ENCODE measurements around the gene DNM3. TPM values are rescaled to one million over a fixed set of nuclear protein-coding genes. Genes with fewer than 3 reads are reported as not detected.

DNM3 gene
- polyA plus RNA-seq, 4 donors = 0.67 to 1.2 (median 0.99) TPM; not detected in 1

DNA sequence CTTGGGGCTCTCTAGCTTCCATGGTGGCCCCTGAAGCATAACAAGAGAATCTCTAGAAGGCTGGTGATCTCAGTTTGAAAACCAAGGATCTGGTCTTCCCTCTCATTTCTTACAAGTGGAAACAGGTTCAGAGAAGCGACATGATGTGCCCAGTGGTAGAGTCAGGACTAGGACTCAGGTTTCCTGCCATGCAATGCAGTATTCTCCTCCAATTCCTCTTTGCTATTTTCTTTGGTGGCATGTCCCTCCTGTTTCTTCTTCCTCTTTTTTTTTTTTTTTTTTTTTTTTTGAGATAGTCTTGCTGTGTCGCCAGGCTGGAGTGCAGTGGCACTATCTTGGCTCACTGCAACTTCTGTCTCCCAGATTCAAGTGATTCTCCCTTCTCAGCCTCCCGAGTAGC lies 383.6 kb downstream of the DNM3 start:
- Histone ChIP-seq H3K9me3 (ENCODE audit: control insufficient read depth in 2 of 2, insufficient read depth in 1 of 2, low read depth in 1 of 2, low read length in 1 of 2) (no peaks in the 10 kb centered on the region), H3K4me1 (ENCODE audit: control insufficient read depth in 3 of 3, insufficient read depth in 2 of 3, low read depth in 1 of 3, low read length in 2 of 3) (no peaks in the 10 kb centered on the region), H3K27ac (ENCODE audit: low read depth in 1 of 3, low read length in 2 of 3) (no peak overlapping the region), H3K27me3 (ENCODE audit: control insufficient read depth in 3 of 3, insufficient read depth in 3 of 3, low read length in 3 of 3) (no peaks in the 10 kb centered on the region), H3K36me3 (ENCODE audit: control insufficient read depth in 3 of 3, insufficient read depth in 2 of 3, low read depth in 1 of 3, low read length in 3 of 3) (no peaks in the 10 kb centered on the region), H3K4me3 (ENCODE audit: low read depth in 1 of 3, low read length in 3 of 3) (no peak overlapping the region)
- FAIRE-seq (no peak), DNase-seq (no peak)
- 94 to 95% (median 95%) methylated on average over 3 of the region's 3 CpGs for WGBS, 3 donors

DNA sequence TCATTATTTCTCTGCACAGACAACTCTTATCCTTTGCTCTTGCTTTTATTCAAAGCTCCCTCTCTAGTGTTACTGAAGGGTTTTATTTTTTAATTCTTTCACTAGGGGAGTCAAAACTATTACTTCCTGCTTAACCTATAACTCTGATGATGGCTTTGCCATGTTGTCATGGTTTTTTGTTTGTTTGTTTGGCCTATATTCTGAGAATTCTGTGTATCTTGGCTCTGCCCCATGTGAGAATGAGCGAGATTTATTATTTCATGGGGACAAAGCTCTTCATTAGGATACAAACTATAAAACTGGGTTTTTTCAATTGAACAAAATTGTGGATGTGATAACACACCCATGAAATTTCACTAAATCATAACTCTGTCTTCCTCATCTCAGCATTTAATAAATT lies 388.6 kb downstream of the DNM3 start:
- WGBS, 3 donors = 81 to 86% (median 85%) methylated on average over 1 of the region's 1 CpG
- H3K4me1 ChIP-seq (ENCODE audit: control insufficient read depth in 3 of 3, insufficient read depth in 2 of 3, low read depth in 1 of 3, low read length in 2 of 3) = no peaks in the 10 kb centered on the region
- no peak for DNase-seq
- H3K9me3 ChIP-seq (ENCODE audit: control insufficient read depth in 2 of 2, insufficient read depth in 1 of 2, low read depth in 1 of 2, low read length in 1 of 2) = no peaks in the 10 kb centered on the region
- H3K36me3 ChIP-seq (ENCODE audit: control insufficient read depth in 3 of 3, insufficient read depth in 2 of 3, low read depth in 1 of 3, low read length in 3 of 3) = no peaks in the 10 kb centered on the region
- no peaks in the 10 kb centered on the region for H3K27me3 ChIP-seq (ENCODE audit: control insufficient read depth in 3 of 3, insufficient read depth in 3 of 3, low read length in 3 of 3)
- H3K27ac ChIP-seq (ENCODE audit: low read depth in 1 of 3, low read length in 2 of 3) = no peak overlapping the region
- FAIRE-seq = no peak
- no peak overlapping the region for H3K4me3 ChIP-seq (ENCODE audit: low read depth in 1 of 3, low read length in 3 of 3)

DNA sequence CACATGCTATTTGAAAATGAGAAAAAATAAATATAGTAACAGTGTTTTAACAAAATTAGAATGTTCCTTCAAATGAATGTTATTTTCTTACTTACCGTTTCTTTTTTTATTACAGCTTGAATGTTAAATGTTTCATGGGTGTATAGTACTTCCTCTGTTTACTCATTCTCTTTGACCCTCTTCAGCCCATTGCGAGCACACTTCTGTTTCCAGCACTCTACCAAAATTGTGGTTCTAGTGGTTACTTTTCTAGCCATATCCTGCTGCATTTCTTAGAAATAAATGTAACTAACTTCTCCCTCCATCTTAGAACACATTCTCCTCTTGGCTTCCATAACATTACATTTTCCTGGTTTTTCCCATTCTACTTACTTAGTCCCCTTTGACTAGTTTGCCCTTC lies 389.2 kb downstream of the DNM3 start:
- FAIRE-seq (no peak), DNase-seq (no peak)
- no peaks in the 10 kb centered on the region for H3K4me1 ChIP-seq (ENCODE audit: control insufficient read depth in 3 of 3, insufficient read depth in 2 of 3, low read depth in 1 of 3, low read length in 2 of 3)
- 86 to 94% (median 88%) methylated on average over 2 of the region's 2 CpGs for WGBS, 3 donors
- no peak overlapping the region for H3K27ac ChIP-seq (ENCODE audit: low read depth in 1 of 3, low read length in 2 of 3)
- H3K27me3 ChIP-seq (ENCODE audit: control insufficient read depth in 3 of 3, insufficient read depth in 3 of 3, low read length in 3 of 3) = no peaks in the 10 kb centered on the region
- H3K36me3 ChIP-seq (ENCODE audit: control insufficient read depth in 3 of 3, insufficient read depth in 2 of 3, low read depth in 1 of 3, low read length in 3 of 3) = no peaks in the 10 kb centered on the region
- no peak overlapping the region for H3K4me3 ChIP-seq (ENCODE audit: low read depth in 1 of 3, low read length in 3 of 3)
- H3K9me3 ChIP-seq (ENCODE audit: control insufficient read depth in 2 of 2, insufficient read depth in 1 of 2, low read depth in 1 of 2, low read length in 1 of 2) = no peaks in the 10 kb centered on the region

DNA sequence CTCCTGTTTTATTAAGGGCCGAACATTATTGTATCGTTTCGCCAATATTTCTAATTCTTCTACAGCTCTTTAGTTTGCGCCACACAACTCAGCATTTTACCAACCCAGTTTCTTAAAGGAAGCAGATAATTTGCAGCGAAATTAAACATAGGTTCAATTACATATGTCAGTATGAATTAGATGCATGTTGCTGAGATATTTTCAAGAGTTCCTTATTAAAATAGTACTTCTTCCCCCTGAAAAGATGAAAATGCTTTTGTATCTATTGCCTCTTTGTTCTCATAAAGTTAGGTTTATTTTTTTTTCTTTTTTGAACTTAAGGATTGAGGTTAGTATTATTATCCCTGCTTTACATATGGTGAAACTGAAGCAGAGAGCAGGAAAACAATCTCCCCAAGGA lies 395.7 kb downstream of the DNM3 start:
- H3K27ac ChIP-seq (ENCODE audit: low read depth in 1 of 3, low read length in 2 of 3) = no peak overlapping the region
- DNase-seq = no peak
- 97 to 99% (median 98%) methylated on average over 5 of the region's 5 CpGs for WGBS, 3 donors
- no peaks in the 10 kb centered on the region for H3K36me3 ChIP-seq (ENCODE audit: control insufficient read depth in 3 of 3, insufficient read depth in 2 of 3, low read depth in 1 of 3, low read length in 3 of 3)
- no peaks in the 10 kb centered on the region for H3K9me3 ChIP-seq (ENCODE audit: control insufficient read depth in 2 of 2, insufficient read depth in 1 of 2, low read depth in 1 of 2, low read length in 1 of 2)
- H3K4me3 ChIP-seq (ENCODE audit: low read depth in 1 of 3, low read length in 3 of 3) = no peak overlapping the region
- FAIRE-seq = no peak
- peaks cover 0 to 11% (median 0%) of the 10 kb centered on the region in 3 donors for H3K4me1 ChIP-seq (ENCODE audit: control insufficient read depth in 3 of 3, insufficient read depth in 2 of 3, low read depth in 1 of 3, low read length in 2 of 3)
- H3K27me3 ChIP-seq (ENCODE audit: control insufficient read depth in 3 of 3, insufficient read depth in 3 of 3, low read length in 3 of 3) = no peaks in the 10 kb centered on the region

DNA sequence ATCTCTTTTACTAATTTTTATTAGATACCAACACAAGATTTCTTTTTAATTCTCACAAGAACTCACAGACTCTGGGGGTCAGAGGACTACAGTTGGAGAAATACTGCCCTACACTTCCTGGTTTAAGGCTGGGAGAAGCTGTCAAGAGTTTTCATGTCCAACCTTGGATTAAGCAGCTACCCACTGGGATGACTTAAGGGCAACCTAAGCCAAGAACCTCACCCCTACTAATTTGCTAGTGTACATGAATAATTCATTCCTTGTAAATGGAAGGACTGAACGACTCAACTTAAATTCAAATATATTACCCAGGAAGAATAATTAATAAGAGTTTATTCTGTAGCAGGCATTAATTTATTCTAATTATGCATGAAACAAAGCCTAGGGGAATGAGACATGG lies 396.9 kb downstream of the DNM3 start:
- Histone ChIP-seq H3K27me3 (ENCODE audit: control insufficient read depth in 3 of 3, insufficient read depth in 3 of 3, low read length in 3 of 3) (no peaks in the 10 kb centered on the region), H3K9me3 (ENCODE audit: control insufficient read depth in 2 of 2, insufficient read depth in 1 of 2, low read depth in 1 of 2, low read length in 1 of 2) (no peaks in the 10 kb centered on the region), H3K36me3 (ENCODE audit: control insufficient read depth in 3 of 3, insufficient read depth in 2 of 3, low read depth in 1 of 3, low read length in 3 of 3) (no peaks in the 10 kb centered on the region), H3K4me1 (ENCODE audit: control insufficient read depth in 3 of 3, insufficient read depth in 2 of 3, low read depth in 1 of 3, low read length in 2 of 3) (peaks cover 0 to 11% (median 0%) of the 10 kb centered on the region in 3 donors), H3K4me3 (ENCODE audit: low read depth in 1 of 3, low read length in 3 of 3) (no peak overlapping the region), H3K27ac (ENCODE audit: low read depth in 1 of 3, low read length in 2 of 3) (no peak overlapping the region)
- no peak for DNase-seq
- WGBS, 3 donors = 91 to 97% (median 95%) methylated on average over 1 of the region's 1 CpG
- FAIRE-seq = no peak

DNA sequence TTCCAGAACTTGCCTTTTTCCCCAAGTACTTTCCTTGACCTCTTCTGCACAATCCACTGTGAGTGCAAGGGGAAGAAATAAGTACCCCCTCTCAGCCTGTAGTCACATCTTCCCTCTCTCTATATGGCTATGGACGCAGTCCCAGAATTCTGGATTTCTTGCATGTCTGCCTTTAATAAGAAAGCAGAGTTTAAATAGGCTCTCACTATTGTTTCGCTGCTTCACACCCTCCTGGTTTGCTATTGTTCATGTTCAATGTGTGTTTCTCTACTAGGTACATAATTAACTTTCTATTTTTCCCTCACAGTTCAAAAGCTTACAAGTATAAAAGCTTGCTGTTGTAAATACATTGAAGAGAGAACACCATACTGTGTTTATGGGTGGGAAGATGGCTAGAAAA lies 397.7 kb downstream of the DNM3 start:
- Histone ChIP-seq H3K9me3 (ENCODE audit: control insufficient read depth in 2 of 2, insufficient read depth in 1 of 2, low read depth in 1 of 2, low read length in 1 of 2) (no peaks in the 10 kb centered on the region), H3K36me3 (ENCODE audit: control insufficient read depth in 3 of 3, insufficient read depth in 2 of 3, low read depth in 1 of 3, low read length in 3 of 3) (no peaks in the 10 kb centered on the region), H3K4me3 (ENCODE audit: low read depth in 1 of 3, low read length in 3 of 3) (no peak overlapping the region), H3K4me1 (ENCODE audit: control insufficient read depth in 3 of 3, insufficient read depth in 2 of 3, low read depth in 1 of 3, low read length in 2 of 3) (peaks cover 0 to 11% (median 0%) of the 10 kb centered on the region in 3 donors), H3K27ac (ENCODE audit: low read depth in 1 of 3, low read length in 2 of 3) (no peak overlapping the region), H3K27me3 (ENCODE audit: control insufficient read depth in 3 of 3, insufficient read depth in 3 of 3, low read length in 3 of 3) (no peaks in the 10 kb centered on the region)
- no peak for FAIRE-seq
- 92 to 98% (median 95%) methylated on average over 2 of the region's 2 CpGs for WGBS, 3 donors
- DNase-seq = no peak

DNA sequence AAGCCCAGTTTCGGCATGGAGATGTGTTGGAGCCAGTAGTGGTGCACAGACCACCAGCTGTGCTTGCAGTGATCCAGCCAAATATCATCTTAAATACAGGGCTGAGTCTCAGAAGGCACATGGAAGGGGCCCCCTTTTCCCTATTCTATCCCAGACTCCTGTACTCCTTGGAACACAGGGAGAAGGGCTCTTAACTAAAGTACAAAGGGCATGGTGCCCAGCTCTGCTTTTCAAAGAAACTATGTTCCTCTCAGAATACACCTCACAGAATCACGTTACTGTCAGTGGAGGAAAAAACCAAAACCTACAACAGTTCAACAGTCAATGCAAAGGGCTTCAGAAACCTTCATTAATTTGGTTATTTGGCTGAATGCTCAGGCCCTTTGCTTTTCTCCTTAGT lies 398.6 kb downstream of the DNM3 start:
- Histone ChIP-seq H3K27ac (ENCODE audit: low read depth in 1 of 3, low read length in 2 of 3) (peak overlapping the region in 1 of 3 donors; percentile 25), H3K9me3 (ENCODE audit: control insufficient read depth in 2 of 2, insufficient read depth in 1 of 2, low read depth in 1 of 2, low read length in 1 of 2) (no peaks in the 10 kb centered on the region), H3K36me3 (ENCODE audit: control insufficient read depth in 3 of 3, insufficient read depth in 2 of 3, low read depth in 1 of 3, low read length in 3 of 3) (no peaks in the 10 kb centered on the region), H3K27me3 (ENCODE audit: control insufficient read depth in 3 of 3, insufficient read depth in 3 of 3, low read length in 3 of 3) (no peaks in the 10 kb centered on the region), H3K4me3 (ENCODE audit: low read depth in 1 of 3, low read length in 3 of 3) (no peak overlapping the region), H3K4me1 (ENCODE audit: control insufficient read depth in 3 of 3, insufficient read depth in 2 of 3, low read depth in 1 of 3, low read length in 2 of 3) (peaks cover 0 to 11% (median 0%) of the 10 kb centered on the region in 3 donors)
- FAIRE-seq (no peak), DNase-seq (peak; percentile 2 to 36)
- 44 to 70% (median 56%) methylated on average over 2 of the region's 2 CpGs for WGBS, 3 donors

DNA sequence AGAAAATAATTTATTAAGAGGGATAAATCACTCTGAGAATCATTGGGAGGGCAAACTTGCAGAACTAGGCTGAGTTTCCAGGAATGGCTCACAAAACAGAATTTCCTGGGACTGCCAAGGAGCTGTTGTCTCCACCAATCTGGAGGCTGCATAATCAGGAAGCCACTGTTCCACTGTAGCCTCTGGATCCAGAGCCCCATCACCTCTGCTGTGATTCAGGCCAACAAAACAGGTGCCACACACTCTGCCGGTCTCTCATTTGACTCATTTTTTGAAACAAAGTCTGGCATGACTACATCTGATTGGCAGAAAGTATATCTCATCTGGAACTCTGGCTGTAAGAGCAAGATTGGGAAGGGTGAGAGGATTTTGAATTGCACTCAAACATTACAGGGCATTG lies 400.2 kb downstream of the DNM3 start:
- DNase-seq = no peak
- no peak for FAIRE-seq
- Histone ChIP-seq H3K4me1 (ENCODE audit: control insufficient read depth in 3 of 3, insufficient read depth in 2 of 3, low read depth in 1 of 3, low read length in 2 of 3) (peaks cover 0 to 11% (median 0%) of the 10 kb centered on the region in 3 donors), H3K27me3 (ENCODE audit: control insufficient read depth in 3 of 3, insufficient read depth in 3 of 3, low read length in 3 of 3) (no peaks in the 10 kb centered on the region), H3K9me3 (ENCODE audit: control insufficient read depth in 2 of 2, insufficient read depth in 1 of 2, low read depth in 1 of 2, low read length in 1 of 2) (peaks cover 0 to 5% of the 10 kb centered on the region in 2 donors), H3K4me3 (ENCODE audit: low read depth in 1 of 3, low read length in 3 of 3) (no peak overlapping the region), H3K36me3 (ENCODE audit: control insufficient read depth in 3 of 3, insufficient read depth in 2 of 3, low read depth in 1 of 3, low read length in 3 of 3) (no peaks in the 10 kb centered on the region), H3K27ac (ENCODE audit: low read depth in 1 of 3, low read length in 2 of 3) (no peak overlapping the region)
- WGBS, 3 donors = 73 to 90% (median 78%) methylated on average over 1 of the region's 1 CpG

DNA sequence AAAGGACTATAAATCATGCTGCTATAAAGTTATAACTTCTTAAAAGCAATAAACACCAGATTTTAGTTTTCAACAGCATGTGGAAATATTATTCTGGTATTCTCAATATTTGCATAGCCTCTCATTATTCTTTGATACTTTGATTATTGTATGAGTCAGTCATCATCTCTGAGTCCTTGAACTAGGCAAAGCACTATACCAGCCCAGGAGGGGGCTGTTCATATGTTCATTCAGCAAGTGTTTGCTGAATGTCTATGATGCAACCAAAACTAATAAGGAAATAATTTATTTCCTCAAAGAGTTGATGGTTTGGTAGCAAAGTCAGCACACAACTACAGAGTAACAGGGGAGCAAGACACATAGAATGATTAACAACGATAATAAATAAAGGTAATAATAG lies 403.6 kb downstream of the DNM3 start:
- FAIRE-seq = no peak
- DNase-seq = no peak
- peaks cover 0 to 5% (median 0%) of the 10 kb centered on the region in 3 donors for H3K4me1 ChIP-seq (ENCODE audit: control insufficient read depth in 3 of 3, insufficient read depth in 2 of 3, low read depth in 1 of 3, low read length in 2 of 3)
- WGBS, 3 donors = 94 to 97% (median 95%) methylated on average over 1 of the region's 1 CpG
- H3K36me3 ChIP-seq (ENCODE audit: control insufficient read depth in 3 of 3, insufficient read depth in 2 of 3, low read depth in 1 of 3, low read length in 3 of 3) = no peaks in the 10 kb centered on the region
- H3K9me3 ChIP-seq (ENCODE audit: control insufficient read depth in 2 of 2, insufficient read depth in 1 of 2, low read depth in 1 of 2, low read length in 1 of 2) = peaks cover 0 to 5% of the 10 kb centered on the region in 2 donors
- H3K27ac ChIP-seq (ENCODE audit: low read depth in 1 of 3, low read length in 2 of 3) = no peak overlapping the region
- H3K4me3 ChIP-seq (ENCODE audit: low read depth in 1 of 3, low read length in 3 of 3) = no peak overlapping the region
- no peaks in the 10 kb centered on the region for H3K27me3 ChIP-seq (ENCODE audit: control insufficient read depth in 3 of 3, insufficient read depth in 3 of 3, low read length in 3 of 3)
